Endodermal cell (in vitro differentiated cells): ENCODE results near the gene FNDC3A. TPM values are rescaled to one million over a fixed set of nuclear protein-coding genes. Genes with fewer than 3 reads are reported as not detected.

Source experiments
- DNase-seq: peaks from one replicate; pipeline ENCODE4 v3.0.0-alpha.2; 2017
- H3K27ac ChIP-seq: 2 replicates; pipeline ENCODE4 v1.5.1; 2013; ENCODE audit warnings: mild to moderate bottlenecking, low read depth, low read length, moderate library complexity
- H3K27me3 ChIP-seq: 2 replicates; pipeline ENCODE4 v1.6.1; 2013; ENCODE audit warnings: mild to moderate bottlenecking, low read length, moderate library complexity; ENCODE audit not compliant: insufficient read depth, control insufficient read depth, poor library complexity, severe bottlenecking
- H3K36me3 ChIP-seq: 2 replicates; pipeline ENCODE4 v1.7.0; 2013; ENCODE audit warnings: mild to moderate bottlenecking, low read length, moderate library complexity; ENCODE audit not compliant: control insufficient read depth, insufficient read depth
- H3K4me1 ChIP-seq: one replicate; pipeline ENCODE4 v1.7.0; 2013; ENCODE audit warnings: low read length; ENCODE audit not compliant: control insufficient read depth, insufficient read depth
- H3K4me3 ChIP-seq: 2 replicates; pipeline ENCODE4 v1.5.1; 2013; ENCODE audit warnings: mild to moderate bottlenecking, low read length, moderate library complexity
- H3K9ac ChIP-seq: 2 replicates; pipeline ENCODE4 v1.6.1; 2013; ENCODE audit warnings: mild to moderate bottlenecking, low read length, moderate library complexity; ENCODE audit not compliant: poor library complexity, severe bottlenecking; ENCODE audit errors: extremely low read depth
- H3K9me3 ChIP-seq: 2 replicates; pipeline ENCODE4 v1.6.1; 2013; ENCODE audit warnings: mild to moderate bottlenecking, low read length, moderate library complexity; ENCODE audit not compliant: control insufficient read depth
- H3K27ac Mint-ChIP-seq: 2 replicates; pipeline ENCODE4 v1.8.0; 2020; ENCODE audit warnings: mixed read lengths
- H3K27me3 Mint-ChIP-seq: 2 replicates; pipeline ENCODE4 v1.8.0; 2021; ENCODE audit warnings: mild to moderate bottlenecking, mixed read lengths; ENCODE audit not compliant: insufficient read depth
- H3K36me3 Mint-ChIP-seq: 2 replicates; pipeline ENCODE4 v1.8.0; 2020; ENCODE audit warnings: low read depth, mixed read lengths
- H3K4me1 Mint-ChIP-seq: 2 replicates; pipeline ENCODE4 v1.8.0; 2020; ENCODE audit warnings: mixed read lengths
- H3K4me3 Mint-ChIP-seq: 2 replicates; pipeline ENCODE4 v1.8.0; 2020; ENCODE audit warnings: mild to moderate bottlenecking, moderate library complexity, mixed read lengths
- H3K9me3 Mint-ChIP-seq: 2 replicates; pipeline ENCODE4 v1.8.0; 2020; ENCODE audit warnings: mild to moderate bottlenecking, mixed read lengths
- WGBS, 2 experiments: methylation state at CpG; one replicate each; pipeline versions ENCODE4 v1.1.5 to v1.1.7; 2013; ENCODE audit warnings: missing lambda C conversion rate in 2 of 2, mixed read lengths in 1 of 2; ENCODE audit not compliant: insufficient coverage in 1 of 2, insufficient read length in 1 of 2; 5-methylcytosine and 5-hydroxymethylcytosine counted together
- total RNA-seq, 2 donors: library from RNA; stranded (reverse); fragmentation: NEBNext Ultra II Directional in 1 of 2; extraction: Animal tissue kit (Norgen Biotek cat#: 25700) in 1 of 2; gene quantifications; 2 replicates in 1 of 2; 3 replicates in 1 of 2; pipeline ENCODE4 v1.2.1, GENCODE V29; 2021
- TF ChIP-seq, protein P1 (sequence below): fragments of 200-600 bp; sonication (generic); conservative IDR thresholded peaks from 2 replicates; pipeline ENCODE4 v1.5.0; 2021; ENCODE audit warnings: antibody characterized with exemption, mild to moderate bottlenecking

Gene FNDC3A
- total RNA-seq, 2 donors from 2014 or later = 42.2 to 42.8 TPM

DNA sequence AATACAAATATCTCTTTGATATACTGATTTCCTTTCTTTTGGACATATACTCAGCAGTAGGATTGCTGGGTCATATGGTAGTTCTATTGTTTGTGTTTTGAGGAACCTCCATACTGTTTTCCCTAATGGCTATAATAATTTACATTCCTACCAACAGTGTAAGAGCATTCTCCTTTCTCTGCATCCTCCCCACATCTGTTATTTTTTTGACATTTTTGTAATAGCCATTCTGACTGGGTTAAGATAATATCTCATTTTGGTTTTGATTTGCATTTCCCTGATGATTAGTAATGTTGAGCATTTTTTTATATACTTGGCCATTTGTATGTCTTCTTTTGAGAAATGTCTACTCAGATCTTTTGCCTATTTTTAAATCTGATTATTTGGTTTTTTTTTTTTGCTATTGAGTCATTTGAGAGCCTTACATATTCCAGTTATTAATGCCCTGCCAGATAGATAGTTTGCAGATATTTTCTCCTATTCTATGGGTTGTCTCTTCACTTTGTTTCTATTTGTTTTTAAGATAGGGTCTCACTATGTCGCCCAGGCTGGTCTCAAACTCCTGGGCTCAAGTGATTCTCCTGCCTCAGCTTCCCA lies 95.7 kb downstream of the FNDC3A start:
- peaks cover 7% of the 10 kb centered on the region for H3K9me3 ChIP-seq
- H3K36me3 ChIP-seq = peaks cover 10% of the 10 kb centered on the region
- WGBS, 2 experiments = 86 to 100% methylated on average over 1 of the region's 1 CpG
- H3K27me3 ChIP-seq = no peaks in the 10 kb centered on the region
- H3K4me3 ChIP-seq = no peak overlapping the region
- no peak for DNase-seq
- peaks cover 7% of the 10 kb centered on the region for H3K4me1 ChIP-seq
- Mint-ChIP-seq H3K4me1 (peaks cover 15% of the 10 kb centered on the region), H3K27me3 (no peaks in the 10 kb centered on the region), H3K36me3 (peaks cover 20% of the 10 kb centered on the region), H3K9me3 (no peaks in the 10 kb centered on the region), H3K4me3 (no peak overlapping the region), H3K27ac (no peak overlapping the region)
- TF ChIP-seq, protein P1, sequence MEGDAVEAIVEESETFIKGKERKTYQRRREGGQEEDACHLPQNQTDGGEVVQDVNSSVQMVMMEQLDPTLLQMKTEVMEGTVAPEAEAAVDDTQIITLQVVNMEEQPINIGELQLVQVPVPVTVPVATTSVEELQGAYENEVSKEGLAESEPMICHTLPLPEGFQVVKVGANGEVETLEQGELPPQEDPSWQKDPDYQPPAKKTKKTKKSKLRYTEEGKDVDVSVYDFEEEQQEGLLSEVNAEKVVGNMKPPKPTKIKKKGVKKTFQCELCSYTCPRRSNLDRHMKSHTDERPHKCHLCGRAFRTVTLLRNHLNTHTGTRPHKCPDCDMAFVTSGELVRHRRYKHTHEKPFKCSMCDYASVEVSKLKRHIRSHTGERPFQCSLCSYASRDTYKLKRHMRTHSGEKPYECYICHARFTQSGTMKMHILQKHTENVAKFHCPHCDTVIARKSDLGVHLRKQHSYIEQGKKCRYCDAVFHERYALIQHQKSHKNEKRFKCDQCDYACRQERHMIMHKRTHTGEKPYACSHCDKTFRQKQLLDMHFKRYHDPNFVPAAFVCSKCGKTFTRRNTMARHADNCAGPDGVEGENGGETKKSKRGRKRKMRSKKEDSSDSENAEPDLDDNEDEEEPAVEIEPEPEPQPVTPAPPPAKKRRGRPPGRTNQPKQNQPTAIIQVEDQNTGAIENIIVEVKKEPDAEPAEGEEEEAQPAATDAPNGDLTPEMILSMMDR = no peak
- no peak overlapping the region for H3K9ac ChIP-seq
- H3K27ac ChIP-seq = no peak overlapping the region

DNA sequence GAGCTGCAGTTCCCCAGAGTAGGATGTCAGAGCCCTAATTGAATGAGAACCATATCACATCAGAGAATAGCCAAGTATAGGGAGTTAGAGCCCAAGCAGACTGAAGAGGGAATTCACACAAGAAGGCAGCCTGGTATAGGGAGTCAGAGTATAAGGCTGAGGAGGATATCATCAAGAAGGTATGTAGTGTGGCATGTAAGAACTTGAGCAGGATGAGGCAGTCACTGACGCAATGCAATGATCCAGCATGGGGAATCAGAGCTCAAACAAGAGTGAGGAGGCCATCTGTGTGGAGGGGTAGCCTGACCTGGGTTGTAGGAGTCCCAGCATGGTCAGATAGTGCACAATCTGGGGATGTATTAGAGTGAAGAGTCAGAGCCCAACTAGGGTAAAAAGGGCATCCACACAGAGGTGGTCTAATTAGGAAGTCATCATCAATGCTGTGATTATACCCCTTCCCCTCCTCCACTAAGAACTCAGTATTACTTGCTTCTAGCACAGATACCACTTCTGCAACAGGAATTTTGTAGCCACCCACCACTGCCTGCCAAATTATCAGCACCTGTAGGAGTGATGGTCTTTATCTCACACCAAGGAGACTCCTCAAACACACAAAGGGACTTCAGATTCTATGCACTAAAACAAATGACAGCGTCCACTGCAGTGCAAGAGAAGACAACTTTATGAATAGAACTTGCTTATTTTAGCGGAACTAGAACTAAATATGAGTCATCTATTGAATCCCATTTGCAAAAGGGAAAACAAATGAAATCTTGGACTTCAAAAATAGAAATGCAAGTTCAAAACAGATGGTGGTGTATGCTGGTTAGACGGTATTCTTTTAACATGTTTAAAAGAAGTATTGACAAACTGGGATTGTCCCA lies 107.2 kb downstream of the FNDC3A start:
- TF ChIP-seq, protein P1 = no peak
- Histone ChIP-seq H3K27ac (no peak overlapping the region), H3K4me1 (peaks cover 4% of the 10 kb centered on the region), H3K9me3 (no peaks in the 10 kb centered on the region), H3K36me3 (peaks cover under 1% of the 10 kb centered on the region), H3K27me3 (no peaks in the 10 kb centered on the region), H3K9ac (no peak overlapping the region), H3K4me3 (no peak overlapping the region)
- Mint-ChIP-seq H3K4me1 (peaks cover 31% of the 10 kb centered on the region), H3K27me3 (no peaks in the 10 kb centered on the region), H3K4me3 (no peak overlapping the region), H3K27ac (peak overlapping the region; percentile 59), H3K36me3 (peaks cover 9% of the 10 kb centered on the region), H3K9me3 (no peaks in the 10 kb centered on the region)
- 91 to 98% methylated on average over 4 of the region's 4 CpGs for WGBS, 2 experiments
- DNase-seq = no peak

DNA sequence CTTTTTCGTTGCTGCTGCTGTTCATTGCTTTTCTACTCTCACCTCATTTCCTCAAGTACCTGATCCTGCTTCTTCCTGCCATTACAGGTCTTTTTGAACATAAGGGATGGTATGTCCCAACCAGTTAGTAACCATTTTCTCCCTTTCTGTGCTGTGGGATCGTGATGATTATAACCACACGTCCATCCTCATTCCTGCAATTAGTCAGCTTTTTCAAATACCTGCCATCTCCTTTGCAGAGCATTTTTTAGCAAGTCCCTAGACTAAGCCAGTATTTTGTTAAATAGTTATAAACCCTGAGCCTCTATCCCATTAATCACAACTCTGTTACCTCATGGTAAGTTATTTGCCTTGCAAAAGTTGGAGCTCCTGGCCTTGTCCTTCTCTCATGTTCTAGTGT lies 109.2 kb downstream of the FNDC3A start:
- TF ChIP-seq, protein P1 = no peak
- Histone ChIP-seq H3K4me3 (no peak overlapping the region), H3K36me3 (no peaks in the 10 kb centered on the region), H3K4me1 (peaks cover 4% of the 10 kb centered on the region), H3K9ac (no peak overlapping the region), H3K27me3 (no peaks in the 10 kb centered on the region), H3K27ac (no peak overlapping the region), H3K9me3 (no peaks in the 10 kb centered on the region)
- H3K4me1 Mint-ChIP-seq = peaks cover 31% of the 10 kb centered on the region
- peaks cover 10% of the 10 kb centered on the region for H3K36me3 Mint-ChIP-seq
- 89 to 93% methylated on average over 3 of the region's 3 CpGs for WGBS, 2 experiments
- H3K27ac Mint-ChIP-seq = peak overlapping the region; percentile 35
- no peak for DNase-seq
- H3K4me3 Mint-ChIP-seq = no peak overlapping the region
- H3K9me3 Mint-ChIP-seq = no peaks in the 10 kb centered on the region
- H3K27me3 Mint-ChIP-seq = no peaks in the 10 kb centered on the region
